GM11168 (cell line): ENCODE data around the gene ASB5.
"Not testable (repeated sequence)": the region's sequence is repeated elsewhere in the genome, so short reads cannot be mapped to it uniquely, and the experiment has no call there.

Experiments used
- in situ Hi-C: fragments of 300-500 bp; cut with MboI; formaldehyde crosslinking; loops from one replicate; pipeline ENCODE4 v1.12.0; 2022; ENCODE audit warnings: low sequenced_read_pairs; ENCODE audit not compliant: unreplicated experiment

The ASB5 gene

DNA sequence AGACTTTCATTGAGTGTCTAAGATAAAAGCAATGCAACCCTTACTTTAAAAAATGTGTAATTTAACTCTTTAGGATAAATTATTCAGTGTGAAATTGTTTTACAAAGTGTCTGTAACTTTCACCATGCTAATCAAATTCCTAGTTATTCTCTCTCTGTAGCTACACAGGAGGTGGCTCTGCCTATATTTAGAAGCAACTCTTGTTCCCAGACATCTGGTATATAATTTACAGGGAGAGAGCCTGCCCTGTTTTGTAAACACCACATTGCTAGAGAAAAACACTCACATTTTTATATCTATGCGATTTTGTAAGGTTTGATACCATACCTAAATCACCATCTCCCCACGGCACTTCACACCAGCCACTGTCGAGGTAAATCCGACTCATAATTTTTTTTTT, 38.2 kb downstream of the ASB5 start:
- in situ Hi-C loops = no loop called here

DNA sequence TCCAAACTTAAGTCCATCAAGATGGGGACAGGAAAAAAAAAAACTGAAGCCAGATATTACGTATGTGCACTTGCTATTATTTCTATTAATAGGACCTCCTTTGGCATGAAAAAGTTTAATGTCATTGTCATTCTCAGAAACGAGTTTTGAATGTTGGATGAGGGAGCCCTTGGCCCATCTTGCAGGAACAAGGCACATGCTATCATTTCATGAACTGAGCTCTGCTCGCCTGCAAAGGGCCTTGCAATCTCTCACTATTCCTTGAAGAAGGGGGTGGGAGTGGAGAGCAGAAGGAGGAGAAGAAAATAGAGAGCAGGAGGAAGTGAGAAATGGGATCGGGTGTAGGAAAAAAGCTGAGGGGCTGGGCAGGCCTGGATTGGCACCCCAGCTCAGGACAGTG, 39.4 kb downstream of the ASB5 start:
- in situ Hi-C loops = no loop called here

DNA sequence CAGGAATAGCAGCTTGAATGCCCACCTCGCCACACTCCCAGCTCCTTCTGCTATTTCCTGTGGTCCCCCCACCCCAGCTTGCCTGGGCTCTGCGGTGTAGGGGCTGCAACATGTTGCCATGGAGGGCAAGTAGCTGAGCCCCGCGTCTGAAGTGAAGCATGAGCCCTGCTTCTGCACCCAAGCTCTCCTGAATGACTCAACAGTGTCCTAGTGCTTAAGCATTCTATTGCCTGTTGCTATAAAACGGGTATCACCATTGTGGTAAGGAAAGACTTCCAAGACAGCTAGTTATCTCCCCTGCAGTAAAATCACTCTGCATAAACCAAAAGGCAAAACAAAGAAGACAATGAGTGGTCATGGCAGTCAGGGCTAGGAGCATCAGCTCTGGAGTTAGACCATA, 42.3 kb downstream of the ASB5 start:
- in situ Hi-C loops = no loop called here

DNA sequence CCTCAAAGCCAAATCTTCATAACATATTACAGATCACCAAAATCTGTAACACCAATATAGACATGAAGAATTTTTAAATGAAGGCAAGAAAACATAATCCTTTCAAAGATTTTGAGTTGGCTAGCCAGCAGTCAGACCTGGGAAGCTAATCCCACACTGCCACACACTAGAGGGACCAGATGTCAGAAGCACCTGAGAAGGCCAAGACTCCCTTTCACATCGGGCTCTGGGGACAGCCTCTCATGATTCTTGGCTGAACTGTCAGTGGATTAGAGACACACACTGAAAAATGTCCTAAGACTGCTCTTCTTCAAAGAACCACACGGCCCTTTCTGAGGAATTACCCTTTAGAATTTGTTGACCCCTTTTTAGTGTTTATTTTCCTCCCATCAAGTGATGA, 45.5 kb downstream of the ASB5 start:
- in situ Hi-C loops = no loop called here

DNA sequence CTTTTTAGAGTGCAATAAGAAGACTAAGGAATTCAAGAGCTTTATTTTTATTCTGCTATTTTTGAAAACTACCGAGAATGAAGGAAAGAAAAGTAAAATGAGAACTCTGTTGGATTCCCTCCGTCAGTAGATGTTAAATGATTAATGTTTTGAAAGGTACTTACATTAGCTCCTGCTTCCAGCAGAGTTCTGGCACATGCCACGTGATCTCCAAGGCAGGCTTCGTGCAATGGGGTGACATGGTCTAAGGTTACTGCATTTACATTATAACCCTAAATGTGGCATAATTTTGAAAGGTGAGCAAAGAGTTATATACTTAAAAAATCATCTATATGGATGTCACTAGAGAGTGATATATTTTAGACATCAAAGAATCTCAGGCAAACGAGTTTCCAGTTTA, 46.9 kb downstream of the ASB5 start:
- in situ Hi-C loops = no loop called here

DNA sequence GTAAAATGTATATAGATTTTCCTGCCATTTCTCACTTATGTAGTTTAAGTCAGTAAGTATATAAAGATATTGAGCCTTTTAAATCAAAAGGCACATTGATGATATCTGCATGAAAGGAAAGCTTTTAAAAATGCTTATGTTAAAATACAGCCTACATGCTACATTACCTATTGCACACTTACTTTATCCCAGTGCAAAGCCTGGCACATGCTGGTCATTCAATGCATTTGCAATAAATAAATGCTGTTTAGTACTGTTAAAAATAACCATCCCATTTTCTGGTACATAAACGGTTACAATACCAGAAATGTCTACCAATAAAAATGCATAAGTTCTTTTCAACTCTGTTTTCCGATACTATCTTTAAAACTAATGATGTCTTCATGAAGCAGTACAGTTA, 51.5 kb downstream of the ASB5 start:
- in situ Hi-C loops = no loop called here

DNA sequence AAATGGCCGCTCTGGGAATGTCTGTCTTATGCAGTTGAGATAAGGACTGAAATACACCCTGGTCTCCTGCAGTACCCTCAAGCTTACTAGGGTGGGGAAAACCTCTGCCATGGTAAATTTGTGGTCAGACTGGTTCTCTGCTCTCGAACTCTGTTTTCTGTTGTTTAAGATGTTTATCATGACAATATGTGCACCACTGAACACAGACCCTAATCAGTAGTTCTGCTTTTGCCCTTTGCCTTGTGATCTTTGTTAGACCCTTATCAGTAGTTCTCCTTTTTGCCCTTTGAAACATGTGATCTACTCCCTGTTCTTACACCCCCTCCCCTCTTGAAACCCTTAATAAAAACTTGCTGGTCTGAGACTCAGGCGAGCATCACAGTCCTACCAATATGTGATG, 56.7 kb downstream of the ASB5 start:
- in situ Hi-C loops = not testable (repeated sequence)

DNA sequence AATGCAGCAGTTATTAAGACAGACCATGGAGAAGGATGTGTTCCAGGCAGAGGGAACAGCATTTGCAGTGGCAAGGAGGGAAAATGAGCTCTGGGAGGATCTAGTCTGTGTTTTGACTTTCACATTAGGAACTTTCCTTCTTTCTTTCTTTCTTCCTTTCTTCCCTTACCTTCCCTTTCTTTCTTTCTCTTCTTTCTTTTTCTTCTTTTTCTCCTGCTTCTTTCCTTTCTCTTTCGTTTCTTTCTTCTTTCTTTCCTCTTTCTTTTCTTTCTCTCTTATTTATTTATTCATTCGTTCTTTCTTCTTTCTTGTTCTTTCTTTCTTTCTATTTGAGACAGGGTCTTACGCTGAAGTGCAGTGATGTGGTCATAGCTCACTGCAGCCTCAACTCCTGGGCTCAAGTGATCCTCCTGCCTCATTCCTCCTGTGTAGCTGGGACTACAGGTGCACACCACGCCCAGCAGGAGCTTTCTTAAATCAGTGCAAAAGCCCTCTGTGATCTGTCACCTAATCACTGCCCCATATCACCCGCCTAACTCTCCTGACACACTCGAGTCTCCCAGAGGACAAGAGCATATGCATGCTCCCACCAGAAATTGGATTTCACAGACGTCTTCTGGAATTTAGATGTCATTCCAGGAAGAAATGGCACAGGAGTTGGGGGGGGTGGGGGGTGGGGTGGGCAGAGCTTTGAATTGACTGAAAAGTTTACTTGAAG, 58.3 kb downstream of the ASB5 start:
- in situ Hi-C loops = no loop called here

DNA sequence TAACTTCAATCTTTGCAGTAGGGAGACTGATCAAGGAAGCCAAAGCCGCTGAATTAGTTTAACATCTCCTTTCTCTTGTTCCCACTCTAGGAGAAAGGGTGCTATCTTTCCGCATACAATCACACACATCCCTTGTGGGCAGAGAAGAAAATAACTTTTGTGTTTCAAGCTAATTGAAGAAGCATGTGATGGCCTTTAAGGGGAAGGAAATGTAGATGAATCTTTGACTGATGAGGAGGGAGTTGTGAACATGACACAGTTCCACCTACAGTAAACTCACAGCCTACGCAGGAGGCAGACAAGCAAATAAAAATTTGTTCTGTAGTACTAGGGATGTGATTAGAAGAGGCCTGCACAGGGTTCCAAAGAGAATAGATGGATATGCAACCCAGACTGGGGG, 58.9 kb downstream of the ASB5 start:
- in situ Hi-C loops = no loop called here

DNA sequence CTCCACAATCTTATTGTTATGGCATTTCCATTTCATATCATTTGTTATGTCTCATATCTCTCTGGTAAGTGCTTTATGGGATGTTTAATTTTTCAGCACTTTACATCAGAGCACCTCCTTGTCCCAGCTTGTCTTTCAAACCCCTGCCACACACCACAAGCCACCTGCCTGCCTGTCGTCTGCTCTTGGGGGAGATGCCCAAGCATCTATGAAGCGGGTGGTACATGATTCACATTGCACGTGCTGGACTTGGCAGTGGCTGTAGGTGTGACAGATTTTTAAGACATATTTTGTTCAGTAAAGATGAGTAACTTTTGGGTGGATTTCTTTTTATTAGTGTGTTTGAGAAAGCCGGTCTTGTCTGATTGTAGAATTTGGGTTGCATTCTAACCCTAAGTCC, 59.5 kb downstream of the ASB5 start:
- in situ Hi-C loops = no loop called here

DNA sequence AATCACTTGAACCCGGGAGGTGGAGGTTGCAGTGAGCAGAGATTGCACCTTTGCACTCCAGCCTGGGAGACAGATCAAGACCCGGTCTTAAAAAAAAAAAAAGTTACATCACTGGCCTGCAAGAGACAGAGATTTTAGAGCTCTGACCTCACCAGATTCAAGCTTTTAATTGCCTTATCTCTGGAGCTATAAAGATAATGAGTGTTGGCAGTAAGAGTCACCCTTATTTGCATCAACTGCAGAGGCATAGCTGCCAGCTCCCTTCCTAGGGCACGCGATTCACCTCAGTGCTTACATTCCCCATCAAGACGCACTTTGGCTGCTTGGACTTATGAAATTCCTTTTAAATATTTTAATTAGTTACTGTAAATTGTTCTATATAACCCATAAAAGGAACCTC, 61.2 kb downstream of the ASB5 start:
- in situ Hi-C loops = no loop called here

DNA sequence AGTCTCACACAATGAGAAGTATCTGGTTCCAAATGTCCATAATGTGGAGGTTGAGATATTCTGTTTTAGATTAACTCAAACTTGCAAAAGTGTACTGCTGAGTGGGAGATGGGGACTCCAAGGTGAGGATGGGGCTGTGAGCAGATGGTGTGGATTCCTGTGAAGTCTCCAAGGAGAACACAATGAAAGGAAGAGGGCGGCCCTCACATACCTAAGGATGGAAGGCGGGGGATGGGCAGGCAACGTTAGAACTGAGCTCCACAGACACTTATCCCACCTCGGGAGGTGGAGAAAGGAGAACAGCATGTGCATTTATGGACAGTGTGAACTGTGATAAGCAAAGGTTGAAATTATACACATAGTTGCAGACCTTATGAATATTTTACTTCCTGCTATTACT, 63.7 kb downstream of the ASB5 start:
- in situ Hi-C loops = no loop called here

DNA sequence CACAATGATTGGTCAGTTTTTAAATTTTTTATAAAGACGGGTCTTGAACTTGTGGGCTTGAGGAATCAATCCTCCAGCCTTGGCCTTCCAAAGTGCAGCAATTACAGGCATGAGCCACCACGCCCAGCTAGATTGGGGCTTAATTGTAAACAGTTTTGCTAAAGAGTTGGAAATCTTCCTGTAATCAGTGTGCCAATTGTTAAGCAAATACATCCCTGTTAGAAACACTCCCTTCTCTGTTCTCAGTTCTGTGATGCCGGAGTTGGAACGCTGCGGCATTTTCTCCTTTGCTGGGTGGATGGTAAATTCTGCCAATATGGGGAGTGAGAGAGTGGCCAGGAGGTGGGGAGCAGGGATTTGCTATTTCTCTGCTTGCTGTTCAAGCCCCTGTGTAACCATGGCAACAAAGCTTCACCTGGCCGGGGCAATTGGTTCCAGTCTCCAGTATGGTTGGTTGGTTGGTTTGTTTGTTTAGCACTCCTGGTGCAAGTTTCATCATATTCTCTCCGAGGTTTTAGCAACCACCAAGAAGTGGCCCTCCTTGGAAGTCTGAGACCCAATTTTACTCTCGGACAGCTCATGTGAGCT, 70.6 kb downstream of the ASB5 start:
- in situ Hi-C loops = no loop called here

DNA sequence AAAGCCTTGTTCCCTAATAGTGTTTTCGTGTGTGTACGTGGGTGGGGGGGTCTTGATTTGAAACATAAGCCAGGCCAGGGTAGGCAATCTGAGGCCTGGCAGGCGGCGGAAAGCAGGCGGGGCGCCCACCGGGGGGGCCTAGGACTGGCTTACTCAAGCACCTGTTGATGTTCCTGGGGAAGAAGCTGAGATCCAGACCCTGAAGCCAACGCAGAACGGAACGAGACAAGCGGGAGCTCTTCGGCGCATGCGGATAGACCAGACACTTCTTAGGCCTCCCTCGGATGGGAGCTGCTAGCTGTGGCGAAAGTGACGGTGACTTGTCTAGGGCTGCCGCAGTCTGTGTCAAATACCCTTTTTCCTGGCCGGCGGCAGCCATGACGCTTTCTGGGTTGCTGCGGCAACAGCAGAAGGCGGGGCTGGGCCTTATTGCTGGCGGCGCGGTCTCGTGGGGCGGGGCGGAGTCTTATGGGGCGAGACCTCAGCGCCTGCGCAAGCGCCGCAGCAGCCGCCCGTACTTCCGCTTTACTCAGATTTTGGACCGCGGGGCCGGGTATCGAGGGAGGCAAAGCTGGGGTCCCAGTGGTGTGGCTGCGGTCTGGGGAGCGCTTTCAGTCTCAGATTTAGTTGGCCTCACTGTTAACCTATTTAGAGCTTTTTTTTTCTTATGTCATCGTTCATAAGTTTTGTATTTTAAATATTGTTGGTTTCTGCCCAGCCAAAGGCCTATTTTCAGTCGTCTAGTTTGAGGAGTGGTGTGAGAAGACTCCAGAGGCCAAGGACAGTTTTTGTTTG, 73.6 kb downstream of the ASB5 start, which contains the start of gene SPATA4:
SPATA4 (minus strand) TSS at position 402 of the 795 bp plus-strand sequence; CDS start at position 379, 23 bp downstream.
- in situ Hi-C loops = no loop called here

DNA sequence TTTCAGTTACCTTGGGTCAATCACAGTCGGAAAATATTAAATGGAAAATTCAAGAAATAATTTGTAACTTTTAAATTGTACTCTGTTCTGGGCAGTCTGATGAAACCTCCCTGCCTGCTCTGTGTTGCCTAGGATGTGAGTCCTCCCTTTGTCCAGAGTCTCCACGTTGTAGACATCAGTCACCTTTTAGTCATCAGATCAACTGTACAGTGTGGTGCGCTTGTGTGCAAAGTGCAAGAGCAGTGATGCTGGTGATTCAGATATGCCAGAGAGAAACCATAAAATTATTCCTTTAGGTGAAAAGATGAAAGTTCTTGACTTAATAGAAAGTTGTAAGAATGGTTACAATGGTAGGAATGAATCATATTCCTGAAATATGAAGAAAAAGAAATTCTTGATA, 75.1 kb downstream of the ASB5 start:
- in situ Hi-C loops = no loop called here

DNA sequence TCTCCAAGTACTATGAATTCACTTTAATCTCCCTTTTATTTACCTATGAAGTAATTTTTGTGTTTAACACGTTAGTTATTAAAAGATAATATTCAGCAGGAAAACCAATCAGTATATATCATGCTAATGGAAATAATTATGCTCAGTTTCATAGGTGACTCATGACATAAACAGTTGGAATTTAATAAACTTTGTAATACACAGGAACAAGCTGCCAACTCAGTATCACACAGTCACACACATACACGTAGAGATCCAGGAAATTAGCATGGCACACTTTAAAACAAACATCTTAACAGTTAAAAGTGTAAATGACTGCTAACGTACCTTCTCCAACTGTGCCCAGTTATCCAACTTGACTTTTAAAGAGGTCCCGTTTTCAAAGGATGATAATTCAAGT, 75.9 kb downstream of the ASB5 start:
- in situ Hi-C loops = no loop called here

DNA sequence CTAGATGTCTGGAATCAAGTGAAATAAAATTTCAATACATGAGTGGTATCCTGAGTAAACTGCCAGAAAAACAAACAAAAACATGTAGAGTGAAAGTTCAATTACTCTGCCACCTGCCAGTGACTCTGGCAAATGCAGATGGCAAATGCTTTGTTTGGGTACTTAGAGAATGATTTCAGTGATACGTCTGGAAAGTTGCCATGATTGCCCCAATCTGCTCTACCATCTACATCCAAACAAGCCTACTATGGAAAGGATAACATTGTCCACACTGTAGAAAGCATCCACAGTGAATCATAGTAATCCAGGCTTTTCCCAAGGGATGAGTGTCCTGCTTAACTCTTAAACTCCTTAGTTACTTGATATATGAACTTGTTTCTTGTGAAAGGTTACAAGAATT, 77.0 kb downstream of the ASB5 start:
- in situ Hi-C loops = no loop called here

DNA sequence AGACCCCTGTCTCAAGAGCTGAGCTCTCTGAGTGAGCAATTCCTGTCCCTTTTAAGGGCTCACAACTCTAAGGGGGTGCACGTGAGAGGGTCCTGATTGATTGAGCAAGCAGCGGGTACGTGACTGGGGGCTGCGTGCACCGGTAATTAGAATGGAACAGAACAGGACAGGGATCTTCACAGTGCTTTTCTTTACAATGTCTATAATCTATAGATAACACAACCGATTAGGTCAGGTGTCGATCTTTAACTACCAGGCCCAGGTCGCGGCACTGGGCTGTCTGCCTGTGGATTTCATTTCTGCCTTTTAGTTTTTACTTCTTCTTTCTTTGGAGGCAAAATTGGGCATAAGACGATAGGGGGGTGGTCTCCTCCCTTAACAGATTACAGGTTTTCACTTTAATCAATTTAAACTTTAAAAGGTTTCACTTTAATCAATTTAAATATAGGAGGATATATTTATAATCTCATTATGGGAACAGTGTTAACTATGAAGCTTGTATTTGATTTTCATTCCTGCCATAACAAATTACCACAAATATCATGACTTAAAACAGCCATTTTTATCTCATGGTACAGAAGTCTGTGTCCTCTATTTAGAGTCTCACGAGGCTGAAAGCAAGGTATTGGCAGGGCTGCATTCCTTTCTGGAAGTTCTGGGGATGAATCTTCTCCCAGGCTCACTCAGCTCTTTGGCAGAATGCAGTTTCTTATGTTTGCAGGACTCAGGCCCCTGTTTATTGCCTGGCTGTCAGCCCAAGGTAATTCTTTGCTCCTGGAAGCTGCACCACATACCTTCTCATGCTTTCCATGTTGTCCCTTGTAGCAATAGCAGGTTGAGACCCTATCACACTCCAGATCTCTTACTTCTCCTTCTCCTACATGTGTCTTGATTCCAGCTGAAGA, 78.9 kb downstream of the ASB5 start:
- in situ Hi-C loops = no loop called here

DNA sequence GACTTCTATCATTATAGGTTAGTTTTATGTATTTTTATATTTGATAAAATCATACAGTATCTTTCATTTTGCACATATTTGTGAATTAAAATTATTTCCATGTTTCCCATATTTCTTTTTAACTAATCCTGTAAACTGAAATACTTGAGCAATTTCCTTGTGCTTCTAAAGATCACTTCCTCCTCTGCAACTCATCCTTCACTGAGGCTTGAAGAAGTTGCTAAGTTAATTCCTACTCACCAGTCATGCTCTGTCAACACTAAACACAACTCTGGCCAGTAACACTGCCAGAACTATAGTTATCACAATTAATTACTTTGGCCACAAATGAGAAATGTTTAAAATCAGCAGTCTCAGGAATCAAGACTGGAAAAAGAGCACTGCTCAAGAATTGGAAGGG, 80.4 kb downstream of the ASB5 start:
- in situ Hi-C loops = no loop called here

DNA sequence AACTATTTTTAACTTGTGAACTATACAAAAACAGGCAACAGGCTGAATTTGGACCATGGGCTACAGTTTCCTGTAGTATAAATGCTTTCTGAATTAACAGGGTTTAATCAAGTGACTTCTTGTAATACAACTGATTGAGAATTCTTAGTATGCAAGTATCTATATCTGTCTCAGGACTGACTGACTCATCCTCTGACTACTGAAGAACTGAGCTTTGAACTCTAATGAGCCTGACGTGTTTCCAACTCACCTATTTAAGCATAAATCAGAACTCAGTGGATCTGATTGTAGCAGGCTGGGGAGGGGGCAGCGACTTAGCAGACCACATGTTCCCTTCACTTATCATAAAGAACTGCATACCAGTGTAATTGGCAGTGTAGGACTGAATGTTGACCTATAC, 81.4 kb downstream of the ASB5 start:
- in situ Hi-C loops = no loop called here
